ENCODE measurements around the gene ADAMTS16. TPM values are rescaled to one million over a fixed set of nuclear protein-coding genes. Genes with fewer than 3 reads are reported as not detected.

Gene ADAMTS16
- total RNA-seq, 1 donor from 2014 or later = 4.1 TPM

- peaks cover 31% of the 10 kb centered on the region for H3K4me1 Mint-ChIP-seq
- no peak for TF ChIP-seq EZH2phosphoT487 (IDR thresholded peaks at IDR 0.05)
- H3K27ac Mint-ChIP-seq = no peak overlapping the region
These were observed 169.5 kb downstream of the ADAMTS16 start for GRCh38 chr5:5309645-5310044.

GRCh38 chr5:5313101-5313635, 173.0 kb downstream of the ADAMTS16 start:
- H3K36me3 Mint-ChIP-seq = peaks cover 2% of the 10 kb centered on the region
- TF ChIP-seq EZH2phosphoT487 (IDR thresholded peaks at IDR 0.05) (no peak), EZH2 (IDR thresholded peaks at IDR 0.05) (no peak), CTCF (IDR thresholded peaks at IDR 0.05) (no peak)
- no peak overlapping the region for H3K4me3 ChIP-seq
- peaks cover 16% of the 10 kb centered on the region for H3K4me1 ChIP-seq
- H3K79me2 ChIP-seq (ENCODE audit: low read depth) = no peaks in the 10 kb centered on the region
- H3K27ac ChIP-seq = no peak overlapping the region
- H3K36me3 ChIP-seq = no peaks in the 10 kb centered on the region
- H3K9me3 ChIP-seq (ENCODE audit: low read depth) = no peaks in the 10 kb centered on the region
- H3K27me3 Mint-ChIP-seq (ENCODE audit: insufficient read depth, low read depth) = peaks cover 13% of the 10 kb centered on the region
- H3K9ac ChIP-seq = no peak overlapping the region
- peaks cover 30% of the 10 kb centered on the region for H3K4me1 Mint-ChIP-seq
- DNase-seq (ENCODE audit: low spot score) = no peak
- H3K4me3 Mint-ChIP-seq = no peak overlapping the region
- H2AFZ ChIP-seq (replicated peaks) = no peak overlapping the region
- H3F3A ChIP-seq (ENCODE audit: low read depth) = no peaks in the 10 kb centered on the region
- H3K4me2 ChIP-seq = no peak overlapping the region
- no peaks in the 10 kb centered on the region for H3K27me3 ChIP-seq
- H3K9me3 Mint-ChIP-seq = peaks cover 4% of the 10 kb centered on the region
- H4K20me1 ChIP-seq (ENCODE audit: low read depth) = no peaks in the 10 kb centered on the region
- H3K27ac Mint-ChIP-seq = no peak overlapping the region

More at GRCh38 chr5:5309645-5310044, 169.5 kb downstream of the ADAMTS16 start:
- no peak overlapping the region for H3K9ac ChIP-seq
- DNase-seq (ENCODE audit: low spot score) = no peak
- H3K79me2 ChIP-seq (ENCODE audit: low read depth) = no peaks in the 10 kb centered on the region
- H3K9me3 ChIP-seq (ENCODE audit: low read depth) = no peaks in the 10 kb centered on the region
- peaks cover 23% of the 10 kb centered on the region for H3K4me1 ChIP-seq
- no peak overlapping the region for H3K4me3 ChIP-seq
- H3K27me3 ChIP-seq = no peaks in the 10 kb centered on the region
- H3K27me3 Mint-ChIP-seq (ENCODE audit: insufficient read depth, low read depth) = peaks cover 17% of the 10 kb centered on the region
- no peak overlapping the region for H3K4me2 ChIP-seq
- no peaks in the 10 kb centered on the region for H3K36me3 ChIP-seq
- H3K36me3 Mint-ChIP-seq = peaks cover 3% of the 10 kb centered on the region
- peaks cover 4% of the 10 kb centered on the region for H3K9me3 Mint-ChIP-seq
- H4K20me1 ChIP-seq (ENCODE audit: low read depth) = no peaks in the 10 kb centered on the region
- no peak overlapping the region for H3K27ac ChIP-seq
- H3K4me3 Mint-ChIP-seq = no peak overlapping the region
- H3F3A ChIP-seq (ENCODE audit: low read depth) = peaks cover under 1% of the 10 kb centered on the region
- H2AFZ ChIP-seq (replicated peaks) = no peak overlapping the region

DNA sequence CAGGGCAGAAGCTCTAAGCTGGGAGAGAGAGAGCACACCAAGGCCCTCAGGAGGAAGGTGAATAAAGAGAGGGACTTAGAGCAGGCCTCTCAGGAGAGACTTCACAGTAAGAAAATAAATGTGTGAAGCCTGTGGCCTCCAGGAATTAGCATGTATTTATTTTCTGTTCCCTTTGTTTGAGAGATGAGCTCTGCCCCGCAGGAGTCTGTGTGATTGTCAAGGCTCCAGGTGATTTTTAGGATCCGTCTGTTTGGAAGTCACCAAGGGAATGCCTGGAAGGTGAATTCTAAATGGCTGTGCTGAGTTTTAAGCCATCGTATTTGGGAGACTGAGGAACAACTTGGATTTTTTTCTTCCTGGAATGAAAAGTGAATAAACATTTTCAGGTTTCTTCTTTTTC, 174.0 kb downstream of the ADAMTS16 start:
- Histone ChIP-seq H3K4me1 (peaks cover 21% of the 10 kb centered on the region), H3K36me3 (no peaks in the 10 kb centered on the region), H3K9ac (no peak overlapping the region), H2AFZ (replicated peaks) (no peak overlapping the region), H3K4me3 (no peak overlapping the region), H4K20me1 (ENCODE audit: low read depth) (no peaks in the 10 kb centered on the region), H3F3A (ENCODE audit: low read depth) (no peaks in the 10 kb centered on the region), H3K79me2 (ENCODE audit: low read depth) (no peaks in the 10 kb centered on the region), H3K27me3 (no peaks in the 10 kb centered on the region), H3K4me2 (no peak overlapping the region), H3K27ac (no peak overlapping the region), H3K9me3 (ENCODE audit: low read depth) (no peaks in the 10 kb centered on the region)
- Mint-ChIP-seq H3K9me3 (peaks cover 4% of the 10 kb centered on the region), H3K27ac (no peak overlapping the region), H3K4me3 (no peak overlapping the region), H3K4me1 (peaks cover 40% of the 10 kb centered on the region), H3K36me3 (peaks cover 2% of the 10 kb centered on the region), H3K27me3 (ENCODE audit: insufficient read depth, low read depth) (peaks cover 13% of the 10 kb centered on the region)
- no peak for TF ChIP-seq EZH2 (IDR thresholded peaks at IDR 0.05)
- TF ChIP-seq CTCF (IDR thresholded peaks at IDR 0.05) = no peak
- TF ChIP-seq EZH2phosphoT487 (IDR thresholded peaks at IDR 0.05) = no peak
- no peak for DNase-seq (ENCODE audit: low spot score)

DNA sequence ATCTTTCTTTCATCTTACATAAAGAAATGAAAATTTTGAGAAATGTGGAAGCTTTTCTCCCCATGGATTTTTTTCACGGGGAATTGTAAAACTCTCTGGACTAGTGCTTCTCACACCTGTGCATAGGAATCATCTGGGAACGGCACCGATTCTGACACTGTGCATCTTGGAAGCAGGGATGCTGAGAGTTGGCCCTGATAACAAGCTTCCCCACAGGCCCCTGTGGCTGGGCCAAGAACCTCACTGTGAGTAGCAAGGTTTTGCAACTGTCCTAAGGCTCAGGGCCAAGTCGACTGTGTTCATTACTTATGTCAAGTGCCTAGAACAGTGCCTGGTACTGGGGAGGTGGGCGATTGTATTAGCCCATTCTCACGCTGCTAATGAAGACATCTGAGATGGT, 174.5 kb downstream of the ADAMTS16 start:
- Histone ChIP-seq H3K4me3 (no peak overlapping the region), H3K4me2 (no peak overlapping the region), H3K27me3 (no peaks in the 10 kb centered on the region), H3K36me3 (no peaks in the 10 kb centered on the region), H3K9me3 (ENCODE audit: low read depth) (no peaks in the 10 kb centered on the region), H3F3A (ENCODE audit: low read depth) (no peaks in the 10 kb centered on the region), H2AFZ (replicated peaks) (no peak overlapping the region), H4K20me1 (ENCODE audit: low read depth) (no peaks in the 10 kb centered on the region), H3K79me2 (ENCODE audit: low read depth) (no peaks in the 10 kb centered on the region), H3K9ac (no peak overlapping the region), H3K4me1 (peaks cover 21% of the 10 kb centered on the region), H3K27ac (no peak overlapping the region)
- DNase-seq (ENCODE audit: low spot score) = no peak
- no peak for TF ChIP-seq CTCF (IDR thresholded peaks at IDR 0.05)
- no peak for TF ChIP-seq EZH2phosphoT487 (IDR thresholded peaks at IDR 0.05)
- no peak for TF ChIP-seq EZH2 (IDR thresholded peaks at IDR 0.05)
- Mint-ChIP-seq H3K27ac (no peak overlapping the region), H3K9me3 (peaks cover 4% of the 10 kb centered on the region), H3K36me3 (peaks cover 2% of the 10 kb centered on the region), H3K4me1 (peaks cover 41% of the 10 kb centered on the region), H3K4me3 (no peak overlapping the region), H3K27me3 (ENCODE audit: insufficient read depth, low read depth) (peaks cover 12% of the 10 kb centered on the region)

Data from neural progenitor cell (in vitro differentiated cells).